Mesothelial cell of epicardium (in vitro differentiated cells): ENCODE data around the gene GNG2. TPM values are rescaled to one million over a fixed set of nuclear protein-coding genes. Genes with fewer than 3 reads are reported as not detected.

Experiments used
- DNase-seq, 2 experiments: peaks; one replicate each; pipeline ENCODE4 v3.0.0; 2021; ENCODE audit warnings: low spot score in 2 of 2; ENCODE audit not compliant: unreplicated experiment in 2 of 2
- H3K27ac Mint-ChIP-seq: 2 replicates; pipeline ENCODE4 v1.8.0; 2021; ENCODE audit warnings: mixed read lengths
- H3K27me3 Mint-ChIP-seq: 2 replicates; pipeline ENCODE4 v1.8.0; 2021; ENCODE audit warnings: low read depth, mixed read lengths
- H3K36me3 Mint-ChIP-seq: 2 replicates; pipeline ENCODE4 v1.8.0; 2021; ENCODE audit warnings: mixed read lengths
- H3K4me1 Mint-ChIP-seq: 2 replicates; pipeline ENCODE4 v1.8.0; 2021; ENCODE audit warnings: mixed read lengths
- H3K4me3 Mint-ChIP-seq: 2 replicates; pipeline ENCODE4 v1.8.0; 2021; ENCODE audit warnings: mild to moderate bottlenecking, moderate library complexity, mixed read lengths
- H3K9me3 Mint-ChIP-seq: 2 replicates; pipeline ENCODE4 v1.8.0; 2021; ENCODE audit warnings: mixed read lengths
- total RNA-seq: library from RNA; stranded (reverse); gene quantifications from 3 replicates; pipeline ENCODE4 v1.2.1, GENCODE V29; 2021
- TF ChIP-seq, protein P1 (sequence below): fragments of 200-600 bp; sonication (generic); IDR thresholded peaks from one replicate; pipeline ENCODE4 v1.5.0; 2021; ENCODE audit warnings: antibody characterized with exemption; ENCODE audit not compliant: unreplicated experiment

The GNG2 gene
- total RNA-seq, 1 donor from 2014 or later: 52.4 TPM

DNA sequence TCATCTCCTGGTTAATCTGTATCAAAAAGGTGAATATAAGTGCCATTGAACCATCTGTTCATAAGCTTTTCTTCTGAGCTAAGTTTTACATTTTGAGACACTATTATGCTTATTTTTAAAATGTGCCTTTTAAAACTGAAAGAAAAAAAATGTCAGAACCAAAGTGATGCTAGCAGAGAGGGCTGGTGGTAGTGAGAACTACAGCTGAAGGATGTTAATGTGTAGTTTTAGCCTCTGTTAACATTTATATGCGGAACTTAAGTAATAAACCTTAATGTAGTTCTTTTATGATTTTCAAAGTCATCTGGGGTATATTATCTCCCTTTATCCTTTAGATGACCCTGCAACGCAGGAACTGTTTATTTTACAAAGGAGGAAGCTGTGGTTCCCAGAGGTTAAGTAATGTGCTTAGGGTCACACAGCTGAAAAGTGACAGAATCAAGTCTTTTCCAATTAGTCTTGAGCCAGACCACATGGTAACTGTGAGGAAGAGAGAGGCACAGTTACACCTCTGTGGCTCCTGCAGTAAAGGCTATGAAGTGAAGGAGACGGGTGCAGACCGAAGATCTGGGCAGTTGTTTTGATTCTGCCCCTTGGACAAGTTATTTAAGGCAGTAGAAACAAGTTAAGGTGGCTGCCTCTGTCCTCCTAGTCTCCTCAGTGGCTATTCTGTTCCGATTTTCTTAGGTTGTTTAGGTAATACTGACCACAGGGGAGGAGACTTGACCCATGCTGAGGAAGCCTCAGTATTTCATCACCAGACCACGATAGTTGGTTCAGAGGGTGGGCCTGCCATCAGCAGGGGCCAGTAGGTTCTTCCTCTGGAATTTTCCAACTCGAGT is 23.9 kb downstream of the GNG2 start:
- DNase-seq: no peak
- Mint-ChIP-seq H3K27ac (peak overlapping the region; percentile 70), H3K4me3 (no peak overlapping the region), H3K36me3 (no peaks in the 10 kb centered on the region), H3K9me3 (no peaks in the 10 kb centered on the region), H3K4me1 (peaks cover 27% of the 10 kb centered on the region), H3K27me3 (no peaks in the 10 kb centered on the region)
- TF ChIP-seq, protein P1, sequence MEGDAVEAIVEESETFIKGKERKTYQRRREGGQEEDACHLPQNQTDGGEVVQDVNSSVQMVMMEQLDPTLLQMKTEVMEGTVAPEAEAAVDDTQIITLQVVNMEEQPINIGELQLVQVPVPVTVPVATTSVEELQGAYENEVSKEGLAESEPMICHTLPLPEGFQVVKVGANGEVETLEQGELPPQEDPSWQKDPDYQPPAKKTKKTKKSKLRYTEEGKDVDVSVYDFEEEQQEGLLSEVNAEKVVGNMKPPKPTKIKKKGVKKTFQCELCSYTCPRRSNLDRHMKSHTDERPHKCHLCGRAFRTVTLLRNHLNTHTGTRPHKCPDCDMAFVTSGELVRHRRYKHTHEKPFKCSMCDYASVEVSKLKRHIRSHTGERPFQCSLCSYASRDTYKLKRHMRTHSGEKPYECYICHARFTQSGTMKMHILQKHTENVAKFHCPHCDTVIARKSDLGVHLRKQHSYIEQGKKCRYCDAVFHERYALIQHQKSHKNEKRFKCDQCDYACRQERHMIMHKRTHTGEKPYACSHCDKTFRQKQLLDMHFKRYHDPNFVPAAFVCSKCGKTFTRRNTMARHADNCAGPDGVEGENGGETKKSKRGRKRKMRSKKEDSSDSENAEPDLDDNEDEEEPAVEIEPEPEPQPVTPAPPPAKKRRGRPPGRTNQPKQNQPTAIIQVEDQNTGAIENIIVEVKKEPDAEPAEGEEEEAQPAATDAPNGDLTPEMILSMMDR: no peak

DNA sequence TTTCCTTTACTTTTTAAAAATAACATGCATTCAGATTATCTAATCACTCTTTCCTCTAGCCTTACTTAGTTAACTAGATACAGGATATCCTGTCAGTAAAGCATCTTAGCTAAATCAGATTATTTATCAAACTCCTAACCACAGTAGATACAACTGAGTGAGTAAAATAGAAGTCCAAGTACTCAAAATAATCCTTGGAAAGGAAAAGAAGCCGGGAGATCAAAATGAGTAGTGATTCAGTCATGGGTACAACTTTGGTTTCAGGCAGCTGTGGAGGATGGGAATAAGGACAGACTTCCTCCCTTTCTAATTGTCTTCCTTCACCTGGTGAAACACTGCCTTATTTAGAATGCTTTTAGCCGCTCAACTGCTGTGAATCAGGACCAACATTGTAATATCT is 29.4 kb downstream of the GNG2 start:
- DNase-seq: no peak
- no peaks in the 10 kb centered on the region for H3K9me3 Mint-ChIP-seq
- TF ChIP-seq, protein P1: no peak
- H3K4me1 Mint-ChIP-seq: peaks cover 17% of the 10 kb centered on the region
- H3K4me3 Mint-ChIP-seq: no peak overlapping the region
- peak overlapping the region; percentile 30 for H3K27ac Mint-ChIP-seq
- no peaks in the 10 kb centered on the region for H3K36me3 Mint-ChIP-seq
- H3K27me3 Mint-ChIP-seq: peaks cover 6% of the 10 kb centered on the region

DNA sequence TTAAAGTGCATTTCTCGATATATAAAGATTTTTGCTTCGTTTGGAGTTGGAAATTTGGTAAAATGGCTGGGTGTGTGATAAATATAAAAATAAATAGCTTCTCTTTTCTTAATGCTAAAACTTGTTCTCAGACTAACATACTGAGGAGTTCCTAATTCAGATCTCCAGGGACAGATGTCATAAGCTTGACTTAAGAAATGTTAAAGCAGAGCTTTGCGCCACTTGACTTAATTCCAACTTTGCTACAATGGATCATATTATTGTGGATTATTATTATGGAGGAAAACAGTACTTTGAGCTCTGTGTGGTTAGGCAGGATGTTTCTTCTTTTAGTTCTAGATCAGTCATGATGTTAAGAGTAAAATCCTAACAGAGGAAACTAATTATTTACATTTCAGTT is 33.8 kb downstream of the GNG2 start:
- Mint-ChIP-seq H3K9me3 (no peaks in the 10 kb centered on the region), H3K36me3 (no peaks in the 10 kb centered on the region), H3K27ac (no peak overlapping the region), H3K4me1 (peaks cover 8% of the 10 kb centered on the region), H3K27me3 (peaks cover 6% of the 10 kb centered on the region), H3K4me3 (no peak overlapping the region)
- DNase-seq: no peak
- TF ChIP-seq, protein P1: no peak

DNA sequence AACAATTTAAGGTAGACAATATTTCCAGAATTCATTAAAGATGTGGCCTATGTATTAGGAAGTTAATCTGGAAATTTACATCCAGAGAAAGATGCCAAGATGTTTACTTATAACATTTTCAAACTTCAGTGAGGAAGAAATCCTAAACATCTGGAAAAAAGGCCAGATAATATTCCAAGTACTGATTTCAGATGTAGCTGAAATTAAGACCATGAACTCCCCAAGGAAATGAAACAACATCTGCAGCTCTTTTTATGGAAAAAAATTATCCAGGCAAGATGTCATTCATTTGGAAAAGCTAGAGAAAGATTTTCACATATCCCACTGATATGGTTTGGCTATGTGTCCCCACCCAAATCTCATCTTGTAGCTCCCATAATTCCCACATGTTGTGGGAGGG is 35.0 kb downstream of the GNG2 start:
- peaks cover 3% of the 10 kb centered on the region for H3K4me1 Mint-ChIP-seq
- DNase-seq: no peak
- H3K27me3 Mint-ChIP-seq: peaks cover 6% of the 10 kb centered on the region
- H3K36me3 Mint-ChIP-seq: no peaks in the 10 kb centered on the region
- no peaks in the 10 kb centered on the region for H3K9me3 Mint-ChIP-seq
- TF ChIP-seq, protein P1: no peak
- H3K4me3 Mint-ChIP-seq: no peak overlapping the region
- H3K27ac Mint-ChIP-seq: no peak overlapping the region

DNA sequence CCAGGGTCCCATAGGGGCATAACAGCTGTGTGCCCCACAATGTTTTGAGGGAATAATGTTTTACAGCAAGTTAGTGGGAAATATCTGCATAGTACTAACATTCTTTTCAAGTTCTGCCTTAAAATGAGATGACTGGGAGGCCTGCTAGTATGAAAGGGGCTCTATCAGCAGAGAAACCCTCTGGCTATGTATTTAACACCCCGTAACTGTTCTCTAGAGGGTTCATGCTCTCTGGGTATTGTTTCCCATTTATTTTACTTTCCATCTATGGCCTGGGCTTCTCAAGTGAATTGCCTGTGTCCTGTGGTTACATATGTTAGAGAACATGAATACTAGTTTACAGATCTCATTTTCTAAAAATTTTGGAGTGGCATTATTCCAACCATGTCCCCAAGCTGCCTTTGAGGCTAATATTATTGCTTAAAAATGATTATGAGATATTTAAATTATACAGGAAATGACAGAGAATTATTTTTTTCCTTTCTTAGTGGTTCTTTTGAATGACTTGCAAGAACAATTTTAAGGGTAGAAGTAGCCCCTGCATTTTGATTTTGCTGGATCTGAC is 37.5 kb downstream of the GNG2 start:
- Mint-ChIP-seq H3K27ac (no peak overlapping the region), H3K4me1 (no peaks in the 10 kb centered on the region), H3K27me3 (no peaks in the 10 kb centered on the region), H3K36me3 (no peaks in the 10 kb centered on the region), H3K4me3 (no peak overlapping the region), H3K9me3 (no peaks in the 10 kb centered on the region)
- DNase-seq: no peak
- TF ChIP-seq, protein P1: no peak
